Fibroblast of mammary gland (primary cell): ENCODE data around the gene MIPEP.

Experiments used
- DNase-seq: peaks from one replicate; pipeline ENCODE4 v3.0.0-alpha.2; 2010; ENCODE audit warnings: low read depth
- H3K4me3 ChIP-seq: 2 replicates; pipeline ENCODE4 v1.5.1; 2011; ENCODE audit warnings: low read depth, mild to moderate bottlenecking, low read length, moderate library complexity; ENCODE audit not compliant: control insufficient read depth
- CTCF ChIP-seq: conservative IDR thresholded peaks from 2 replicates; pipeline ENCODE4 v1.5.1; 2011; ENCODE audit warnings: low read depth, low read length, inconsistent platforms; ENCODE audit not compliant: control insufficient read depth, insufficient read depth

MIPEP gene

DNA sequence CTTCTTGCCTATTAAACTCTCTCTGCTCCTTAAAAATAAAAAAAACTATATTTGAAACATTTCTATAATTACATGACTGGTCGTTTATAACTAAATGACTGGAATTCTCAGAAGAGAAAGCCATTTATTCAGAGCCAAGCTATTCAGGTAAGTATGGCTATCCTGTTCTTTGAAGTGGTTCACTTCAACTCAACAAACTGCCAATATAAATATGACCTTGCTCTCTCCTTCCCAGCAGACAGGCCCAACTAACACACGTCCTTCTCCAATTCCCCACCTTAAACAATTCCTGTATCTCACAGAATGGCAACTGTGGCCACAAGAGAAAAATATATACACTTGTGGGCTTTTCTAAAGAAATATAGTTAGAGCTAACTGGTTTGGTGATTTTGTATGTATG, 153.9 kb downstream of the MIPEP start:
- TF ChIP-seq CTCF = no peak
- no peak overlapping the region for H3K4me3 ChIP-seq
- no peak for DNase-seq

DNA sequence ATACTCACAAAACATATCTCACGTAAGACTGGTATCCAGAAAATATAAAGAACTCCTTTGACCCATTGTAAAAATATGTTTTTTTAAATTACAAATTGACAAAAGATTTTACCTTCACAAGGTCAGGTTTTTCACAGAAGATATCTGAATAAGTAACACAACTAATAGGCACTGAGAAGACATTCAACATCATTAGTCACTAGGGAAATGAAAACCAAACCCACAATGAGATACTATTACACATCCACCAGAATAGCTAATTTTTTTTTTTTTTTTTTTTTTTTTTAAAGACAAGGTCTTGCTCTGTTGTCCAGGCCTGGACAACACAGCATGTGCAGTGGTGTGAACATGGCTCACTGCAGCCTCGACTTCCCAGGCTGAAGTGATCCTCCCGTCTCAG, 157.5 kb downstream of the MIPEP start:
- peak; percentile 30 for DNase-seq
- H3K4me3 ChIP-seq = no peak overlapping the region
- no peak for TF ChIP-seq CTCF

DNA sequence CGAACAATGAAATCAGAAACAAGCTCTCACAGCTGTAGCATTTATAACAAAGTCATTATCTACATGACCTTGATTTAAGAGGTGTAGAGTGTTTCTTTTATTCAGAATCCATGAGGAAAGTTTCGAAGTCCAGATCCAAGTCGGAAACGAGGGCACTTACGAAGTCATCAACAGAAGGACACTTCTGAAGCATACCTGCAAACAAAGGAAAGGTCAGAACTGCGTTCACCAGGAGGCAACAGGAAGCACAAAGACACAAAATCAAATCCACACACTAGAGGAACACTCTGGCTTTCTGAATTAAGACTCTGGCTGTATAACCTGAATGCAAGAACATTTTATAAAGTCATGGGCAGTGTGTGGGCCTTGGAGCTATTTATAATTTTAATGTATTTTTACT, 158.9 kb downstream of the MIPEP start:
- no peak for DNase-seq
- no peak for TF ChIP-seq CTCF
- no peak overlapping the region for H3K4me3 ChIP-seq

DNA sequence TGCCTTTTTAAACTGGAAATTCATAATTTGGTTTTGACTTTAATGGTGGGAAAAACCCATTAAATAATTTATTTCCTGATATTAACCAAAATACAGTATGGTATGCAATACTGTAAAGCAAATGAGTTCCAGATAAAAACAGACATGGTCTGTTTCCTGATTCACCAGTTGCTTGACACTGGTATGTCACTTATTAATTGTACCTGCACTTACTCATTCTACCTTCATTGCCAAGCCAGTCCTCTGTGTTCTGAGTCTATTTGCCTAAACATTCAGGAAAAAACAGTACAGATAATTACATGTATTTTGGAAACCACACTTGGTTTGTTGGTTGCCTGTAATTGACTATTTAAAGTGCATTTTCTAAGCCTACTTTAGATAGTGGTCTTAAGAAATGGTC, 159.7 kb downstream of the MIPEP start:
- TF ChIP-seq CTCF = no peak
- DNase-seq = no peak
- H3K4me3 ChIP-seq = no peak overlapping the region

GRCh38 chr13:23728807-23729206, 160.4 kb downstream of the MIPEP start:
- no peak overlapping the region for H3K4me3 ChIP-seq
- DNase-seq = no peak
- no peak for TF ChIP-seq CTCF

DNA sequence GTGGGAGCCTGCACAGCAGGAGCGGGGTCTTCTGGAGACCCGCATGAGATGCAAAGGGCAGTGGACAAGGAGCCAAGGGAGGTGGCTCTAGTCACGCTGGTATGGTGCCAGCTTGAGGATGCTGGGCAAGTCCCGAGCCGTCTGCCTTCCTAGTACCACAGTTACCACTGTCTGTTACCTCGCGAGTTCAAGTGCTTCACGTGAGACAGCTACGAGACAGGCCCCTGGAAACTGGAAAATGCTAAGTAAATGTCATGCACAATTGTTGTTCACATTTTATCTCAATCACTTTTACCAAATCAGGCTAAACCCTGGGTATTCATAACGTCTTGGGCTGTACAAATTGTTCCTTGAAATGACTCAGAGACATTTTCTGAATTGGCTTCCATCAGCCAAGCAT, 163.3 kb downstream of the MIPEP start:
- TF ChIP-seq CTCF = no peak
- DNase-seq = peak; percentile 54

More for the DNA sequence above, 163.3 kb downstream of the MIPEP start:
- no peak overlapping the region for H3K4me3 ChIP-seq
